Measurements from ENCODE around the gene LY86.

The LY86 gene

GRCh38 chr6:6685249-6686040, 96.9 kb downstream of the LY86 start:
- DNase-seq = no peak

- DNase-seq = no peak
Observed at GRCh38 chr6:6686176-6686575, 97.7 kb downstream of the LY86 start.

DNA sequence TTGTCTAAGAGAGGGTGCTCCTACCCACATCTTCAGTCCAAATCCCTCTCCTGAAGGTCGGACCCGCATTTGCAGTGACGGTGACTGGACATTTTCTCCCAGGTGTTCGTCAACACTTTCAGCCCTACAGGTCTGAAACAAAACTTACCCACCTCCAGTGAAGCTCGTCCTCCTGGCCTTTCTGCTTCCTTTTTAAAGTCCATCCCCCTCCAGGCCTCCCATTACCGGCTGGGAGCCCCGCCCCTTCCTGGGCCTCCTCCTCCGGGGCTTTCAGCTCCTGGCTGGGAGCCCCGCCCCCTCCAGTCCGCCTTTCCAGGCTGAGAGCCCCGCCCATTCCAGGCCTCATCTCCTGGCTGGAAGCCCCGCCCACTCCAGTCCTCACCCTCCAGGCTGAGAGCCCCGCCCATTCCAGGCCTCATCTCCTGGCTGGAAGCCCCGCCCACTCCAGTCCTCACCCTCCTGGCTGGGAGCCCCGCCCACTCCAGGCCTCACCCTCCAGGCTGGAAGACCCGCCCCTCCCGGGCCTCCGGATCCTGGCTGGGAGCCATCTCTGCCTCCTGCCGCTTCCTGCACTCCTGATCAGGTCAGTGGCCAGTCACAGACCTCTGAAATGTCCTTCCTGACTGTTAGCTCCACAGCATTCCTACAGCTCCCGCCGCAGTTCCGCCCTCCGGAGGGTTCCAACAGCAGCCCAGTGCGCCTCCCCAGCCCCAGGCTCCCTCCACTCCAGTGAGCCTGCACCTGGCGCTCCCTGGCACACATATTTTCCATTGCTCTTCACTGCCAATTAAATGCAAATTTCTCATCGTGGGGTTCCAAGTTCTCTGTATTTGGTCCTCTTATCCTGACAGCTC, 98.5 kb downstream of the LY86 start:
- DNase-seq = peak; percentile 89

GRCh38 chr6:6688283-6688682, 99.8 kb downstream of the LY86 start:
- DNase-seq = no peak

DNA sequence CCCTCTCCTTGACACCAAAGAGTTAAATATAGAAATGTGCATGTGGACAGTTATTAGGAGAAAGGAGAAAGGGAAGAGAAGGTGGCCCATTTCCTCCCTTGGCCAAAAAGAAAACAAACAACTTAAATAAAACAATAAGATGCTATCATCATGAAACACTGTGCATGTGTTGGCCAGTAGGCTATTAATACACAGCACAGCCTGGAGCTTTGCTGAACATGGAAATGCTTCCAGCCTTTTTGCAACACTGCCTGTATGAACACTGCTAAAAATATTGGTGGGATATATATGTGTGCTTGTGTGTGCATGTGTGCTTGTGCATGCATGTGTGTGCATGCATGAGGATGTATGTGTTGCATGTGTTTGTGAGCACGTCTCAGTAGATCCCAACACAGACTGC, 100.4 kb downstream of the LY86 start:
- DNase-seq = no peak

GRCh38 chr6:6689400-6690143, 101.1 kb downstream of the LY86 start:
- no peak for DNase-seq

DNA sequence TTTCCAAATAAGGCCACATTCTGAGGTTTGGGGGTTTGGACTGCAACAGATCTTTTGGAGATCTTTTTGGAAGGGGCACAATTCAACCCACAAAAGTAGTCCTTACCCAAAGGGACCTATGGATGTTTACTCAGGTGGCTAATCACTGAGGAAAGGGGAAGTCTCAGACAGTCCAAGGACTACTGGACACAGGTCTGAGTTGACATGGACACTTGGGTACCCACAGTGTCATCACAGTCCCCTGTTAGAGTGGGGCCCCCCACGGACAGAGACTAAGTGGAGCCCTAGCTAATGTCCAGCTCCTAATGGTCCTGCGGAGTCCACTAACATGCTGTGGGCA, 101.6 kb downstream of the LY86 start:
- DNase-seq = no peak

DNA sequence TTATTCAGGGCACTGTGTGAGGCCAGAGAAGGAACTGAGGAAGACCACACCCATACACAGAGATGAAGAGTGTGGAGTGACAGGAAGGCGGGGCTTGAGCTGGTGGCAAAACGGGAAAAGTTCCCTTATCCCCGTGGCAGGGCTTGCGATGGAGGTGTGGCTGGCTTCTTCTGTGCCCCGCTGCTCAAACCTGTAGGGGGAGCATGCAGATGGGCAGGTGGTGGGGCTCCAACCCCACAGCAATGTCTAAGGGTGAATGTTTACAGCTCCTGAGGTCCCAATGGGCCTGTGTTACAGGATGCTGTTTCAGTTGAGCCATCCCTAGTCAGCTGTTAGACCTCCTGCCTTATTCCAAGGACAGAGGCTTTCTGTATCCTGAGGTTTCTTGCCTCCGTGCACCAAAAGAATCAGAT, 105.9 kb downstream of the LY86 start:
- no peak for DNase-seq

DNA sequence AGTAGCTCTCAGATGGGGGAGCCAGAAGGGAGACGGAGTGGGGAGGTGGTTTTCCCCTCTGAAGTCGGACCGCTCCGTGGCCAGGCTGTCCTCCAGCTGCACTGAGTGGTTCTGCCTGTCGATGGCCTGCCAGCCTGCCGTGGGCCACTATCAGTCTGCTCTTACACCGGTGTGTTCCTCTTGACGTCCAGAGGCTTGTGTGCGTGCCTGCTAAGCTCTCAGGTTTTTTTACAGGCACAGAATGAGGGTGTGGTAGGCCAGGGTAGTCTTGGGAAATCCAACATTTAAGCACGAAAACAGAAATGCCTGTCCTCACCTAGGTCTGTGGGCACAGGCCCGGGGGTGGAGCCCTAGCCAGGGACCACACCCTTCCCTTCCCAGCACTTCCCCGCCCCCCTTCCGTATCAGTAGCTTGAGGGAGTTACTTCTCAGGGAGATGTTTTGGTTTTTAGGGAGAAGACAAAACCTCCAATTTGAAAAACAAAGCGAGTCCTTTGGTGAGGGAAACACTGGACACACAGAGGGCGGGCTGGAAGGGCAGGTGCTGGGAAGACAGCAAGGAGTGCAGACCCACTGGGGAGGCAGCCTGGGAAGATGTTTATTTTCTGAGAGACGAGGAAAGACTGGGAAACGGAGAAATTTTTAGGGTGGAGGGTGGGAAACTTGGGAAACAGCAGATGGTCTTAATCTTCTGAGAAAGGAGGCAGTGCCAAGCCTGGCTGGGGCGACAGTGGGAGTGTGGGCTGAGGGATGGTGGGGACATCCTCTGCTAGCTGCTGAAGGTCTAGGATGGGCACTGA, 106.5 kb downstream of the LY86 start:
- no peak for DNase-seq

- DNase-seq = no peak
Observed at GRCh38 chr6:6695625-6696276, 107.2 kb downstream of the LY86 start.

DNA sequence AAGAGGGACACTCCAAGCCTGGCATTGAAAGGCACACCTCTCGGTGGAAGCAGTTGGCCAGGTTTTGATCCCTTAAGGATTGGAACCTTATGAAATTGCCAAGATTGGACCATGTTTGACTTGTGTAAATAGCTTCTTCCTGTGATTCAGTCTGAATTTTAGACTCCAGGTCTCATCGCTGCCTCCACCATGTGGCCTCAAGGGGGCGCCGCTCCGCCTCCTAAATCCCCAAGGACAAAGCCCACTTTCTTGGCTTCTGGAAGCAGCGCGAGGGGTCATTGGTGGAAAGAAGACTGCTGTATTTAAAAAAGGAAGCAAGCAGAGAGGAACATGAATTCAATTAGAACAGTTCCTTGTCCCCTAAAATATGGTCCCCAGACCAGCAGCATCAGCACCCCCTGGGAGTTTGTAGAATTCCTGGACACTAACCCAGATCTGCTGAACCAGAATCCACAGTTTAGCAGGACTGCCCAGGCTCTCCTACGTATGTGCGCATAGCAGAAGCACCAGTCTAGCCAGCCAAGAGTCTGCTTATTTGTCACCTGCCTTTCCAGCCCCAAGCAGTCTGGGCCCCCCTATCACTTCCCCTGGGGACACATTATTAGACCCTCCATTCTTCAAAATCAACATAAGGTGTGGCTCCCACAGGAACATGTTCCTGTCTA, 108.5 kb downstream of the LY86 start:
- peak; percentile 76 for DNase-seq

- DNase-seq = no peak
Observed at GRCh38 chr6:6697620-6698019, 109.1 kb downstream of the LY86 start.

GRCh38 chr6:6699741-6700367, 111.3 kb downstream of the LY86 start:
- DNase-seq = peak; percentile 93

DNA sequence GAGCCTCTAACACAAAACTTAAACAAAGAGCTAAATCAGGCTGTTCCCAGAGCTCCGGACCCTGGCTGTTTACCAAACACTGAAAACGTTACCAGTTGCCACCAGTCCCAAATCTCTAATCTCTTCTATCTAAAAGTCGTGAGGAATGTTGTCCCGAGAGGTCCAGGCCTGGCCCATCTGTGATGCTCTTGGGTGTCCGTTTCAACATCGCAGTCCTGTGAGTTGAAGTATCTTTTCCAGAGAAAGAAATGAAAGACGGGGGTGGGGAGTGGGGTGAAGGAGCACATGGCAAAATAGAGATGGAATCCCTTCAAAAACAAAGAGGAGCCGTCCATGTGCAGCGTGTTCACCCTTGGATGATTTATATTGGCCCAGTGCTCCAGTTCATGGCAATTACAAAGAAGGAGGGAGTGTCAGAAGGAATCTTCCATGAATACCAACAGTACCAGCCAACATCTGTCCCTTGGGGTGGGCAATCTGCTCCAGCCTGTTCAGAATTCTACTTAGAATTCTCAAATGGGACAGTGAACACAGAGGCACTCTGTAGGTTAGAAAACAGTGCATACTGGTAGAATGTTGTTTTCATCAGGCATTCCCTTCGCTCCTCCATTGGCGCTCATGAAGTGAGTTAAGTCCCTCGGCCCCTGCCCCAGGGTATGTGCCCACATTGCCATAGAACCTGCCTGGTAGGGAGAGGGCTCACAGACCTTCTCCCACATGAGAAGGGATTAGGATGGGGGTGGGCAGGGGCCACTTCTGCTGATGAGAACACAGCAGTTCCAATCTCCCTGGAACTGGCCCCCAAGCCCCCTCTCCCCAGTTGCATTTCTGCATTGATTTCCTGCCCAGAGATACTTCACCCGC, 112.1 kb downstream of the LY86 start:
- DNase-seq = no peak

- DNase-seq = peak; percentile 68
Observed at GRCh38 chr6:6701864-6702263, 113.3 kb downstream of the LY86 start.

- no peak for DNase-seq
Observed at GRCh38 chr6:6703699-6704098, 115.2 kb downstream of the LY86 start.

All from femur (tissue), 1 donor.